GM23248 (cell line): ENCODE data around the gene FBXO44. TPM values are rescaled to one million over a fixed set of nuclear protein-coding genes. Genes with fewer than 3 reads are reported as not detected.

Source experiments
- DNase-seq: peaks from one replicate; pipeline ENCODE4 v3.0.0-alpha.2; 2015
- H2AFZ ChIP-seq: fragments of 200-600 bp; sonication (generic); 2 replicates; pipeline ENCODE4 v1.6.1; 2016; ENCODE audit warnings: antibody characterized with exemption
- H3F3A ChIP-seq: fragments of 200-600 bp; sonication (generic); 2 replicates; pipeline ENCODE4 v1.6.1; 2016; ENCODE audit warnings: mild to moderate bottlenecking, antibody characterized with exemption, mixed run types; ENCODE audit not compliant: insufficient read depth
- H3K27ac ChIP-seq: fragments of 200-600 bp; sonication (generic); 2 replicates; pipeline ENCODE4 v1.5.1; 2016; ENCODE audit warnings: mild to moderate bottlenecking
- H3K27me3 ChIP-seq: fragments of 200-600 bp; sonication (generic); replicated peaks from 2 replicates; pipeline ENCODE4 v1.6.1; 2016; ENCODE audit warnings: mild to moderate bottlenecking; ENCODE audit not compliant: insufficient read depth
- H3K36me3 ChIP-seq: fragments of 200-600 bp; sonication (generic); 2 replicates; pipeline ENCODE4 v1.6.1; 2016; ENCODE audit warnings: low read depth, mild to moderate bottlenecking
- H3K4me1 ChIP-seq: fragments of 200-600 bp; sonication (generic); 2 replicates; pipeline ENCODE4 v1.6.1; 2016; ENCODE audit warnings: mild to moderate bottlenecking; ENCODE audit not compliant: insufficient read depth
- H3K4me2 ChIP-seq: fragments of 200-600 bp; sonication (generic); one replicate; pipeline ENCODE4 v1.6.1; 2016; ENCODE audit warnings: mild to moderate bottlenecking; ENCODE audit not compliant: unreplicated experiment
- H3K4me3 ChIP-seq: fragments of 200-600 bp; sonication (generic); 2 replicates; pipeline ENCODE4 v1.5.1; 2016; ENCODE audit warnings: mild to moderate bottlenecking
- H3K79me2 ChIP-seq: fragments of 200-600 bp; sonication (generic); 2 replicates; pipeline ENCODE4 v1.6.1; 2016; ENCODE audit warnings: mild to moderate bottlenecking; ENCODE audit not compliant: insufficient read depth
- H3K9ac ChIP-seq: fragments of 200-600 bp; sonication (generic); 2 replicates; pipeline ENCODE4 v1.6.1; 2016; ENCODE audit warnings: mild to moderate bottlenecking
- H3K9me2 ChIP-seq: fragments of 200-600 bp; sonication (generic); 2 replicates; pipeline ENCODE4 v1.6.1; 2016; ENCODE audit warnings: mixed run types, mild to moderate bottlenecking, moderate library complexity; ENCODE audit not compliant: insufficient read depth
- H3K9me3 ChIP-seq: fragments of 200-600 bp; sonication (generic); one replicate; pipeline ENCODE4 v1.6.1; 2017; ENCODE audit warnings: low read depth
- H4K20me1 ChIP-seq: fragments of 200-600 bp; sonication (generic); 2 replicates; pipeline ENCODE4 v1.6.0; 2016; ENCODE audit not compliant: insufficient read depth
- EZH2 ChIP-seq: fragments of 200-600 bp; sonication (generic); IDR thresholded peaks from 2 replicates; pipeline ENCODE4 v1.6.1; 2018; ENCODE audit warnings: antibody characterized with exemption, mild to moderate bottlenecking; ENCODE audit not compliant: insufficient read depth, poor library complexity, severe bottlenecking
- EZH2phosphoT487 ChIP-seq: fragments of 200-600 bp; sonication (generic); IDR thresholded peaks from 2 replicates; pipeline ENCODE4 v1.6.1; 2018; ENCODE audit warnings: antibody characterized with exemption, moderate library complexity, mild to moderate bottlenecking, low read depth; ENCODE audit not compliant: insufficient read depth
- WGBS, 2 experiments: methylation state at CpG; one replicate each; pipeline ENCODE4 v1.1.6; 2015 to 2017; ENCODE audit warnings: low lambda C conversion rate in 2 of 2, low coverage in 1 of 2; ENCODE audit errors: missing lambda C conversion rate in 2 of 2; 5-methylcytosine and 5-hydroxymethylcytosine counted together
- in situ Hi-C: fragments of 300-500 bp; cut with MboI; formaldehyde crosslinking; loops from 2 replicates; pipeline ENCODE4 v1.15.0; 2020
- polyA plus RNA-seq: library from polyadenylated mRNA; unstranded; fragments of >200 nt; fragmentation: Nextera tagmentation; extraction: Ambion mirVana; gene quantifications from 2 replicates; pipeline ENCODE4 v1.2.1, GENCODE V29; 2016
- total RNA-seq: library from RNA; depleted of rRNA; stranded (reverse); fragments of >200 nt; shearing (Covaris generic); gene quantifications from 2 replicates; pipeline ENCODE4 v1.2.3, GENCODE V29; 2014

FBXO44 gene
- total and polyA plus RNA-seq, 2 experiments from 2014 or later, result 19.4 to 20.6 TPM

- Histone ChIP-seq H3K9me2 (no peaks in the 10 kb centered on the region), H3F3A (no peaks in the 10 kb centered on the region), H3K9me3 (no peaks in the 10 kb centered on the region), H3K27ac (no peak overlapping the region), H3K36me3 (no peaks in the 10 kb centered on the region), H3K4me3 (no peak overlapping the region), H3K4me2 (no peak overlapping the region), H3K4me1 (peaks cover 13% of the 10 kb centered on the region), H3K9ac (no peak overlapping the region), H3K79me2 (no peaks in the 10 kb centered on the region), H2AFZ (no peak overlapping the region), H4K20me1 (no peaks in the 10 kb centered on the region), H3K27me3 (peaks cover 23% of the 10 kb centered on the region)
- 0% methylated on average over 6 of the region's 6 CpGs for WGBS, 2 experiments
- DNase-seq, result peak; percentile 95
- TF ChIP-seq EZH2phosphoT487 (no peak), EZH2 (no peak)
- in situ Hi-C loops, result no loop called here
These were observed 38.4 kb downstream of the FBXO44 start for GRCh38 chr1:11693024-11693590.

GRCh38 chr1:11693917-11694316 lies 39.2 kb downstream of the FBXO44 start:
- no peaks in the 10 kb centered on the region for H3K79me2 ChIP-seq
- peaks cover 30% of the 10 kb centered on the region for H3K27me3 ChIP-seq
- no peak overlapping the region for H3K27ac ChIP-seq
- H3K9me2 ChIP-seq, result no peaks in the 10 kb centered on the region
- in situ Hi-C loops, result no loop called here
- TF ChIP-seq EZH2phosphoT487 (no peak), EZH2 (no peak)
- H3K9ac ChIP-seq, result no peak overlapping the region
- no peaks in the 10 kb centered on the region for H4K20me1 ChIP-seq
- 62 to 67% methylated on average over 5 of the region's 5 CpGs for WGBS, 2 experiments
- H3K4me2 ChIP-seq, result no peak overlapping the region
- peaks cover 13% of the 10 kb centered on the region for H3K4me1 ChIP-seq
- H3K4me3 ChIP-seq, result no peak overlapping the region
- no peak overlapping the region for H2AFZ ChIP-seq
- H3F3A ChIP-seq, result no peaks in the 10 kb centered on the region
- H3K36me3 ChIP-seq, result no peaks in the 10 kb centered on the region
- H3K9me3 ChIP-seq, result no peaks in the 10 kb centered on the region
- DNase-seq, result no peak

- no peak overlapping the region for H3K4me2 ChIP-seq
- H3K79me2 ChIP-seq, result no peaks in the 10 kb centered on the region
- WGBS, 2 experiments, result 73 to 74% methylated on average over 6 of the region's 6 CpGs
- H3K4me1 ChIP-seq, result peaks cover 13% of the 10 kb centered on the region
- H3K9me2 ChIP-seq, result no peaks in the 10 kb centered on the region
- H4K20me1 ChIP-seq, result no peaks in the 10 kb centered on the region
- DNase-seq, result no peak
- no peak overlapping the region for H2AFZ ChIP-seq
- peaks cover 19% of the 10 kb centered on the region for H3K27me3 ChIP-seq
- no peak for TF ChIP-seq EZH2phosphoT487
- TF ChIP-seq EZH2, result no peak
- H3F3A ChIP-seq, result no peaks in the 10 kb centered on the region
- H3K4me3 ChIP-seq, result no peak overlapping the region
- H3K9me3 ChIP-seq, result no peaks in the 10 kb centered on the region
- in situ Hi-C loops, result no loop called here
- no peak overlapping the region for H3K9ac ChIP-seq
- no peak overlapping the region for H3K27ac ChIP-seq
- no peaks in the 10 kb centered on the region for H3K36me3 ChIP-seq
These were observed 41.2 kb downstream of the FBXO44 start for GRCh38 chr1:11695861-11696260.

DNA sequence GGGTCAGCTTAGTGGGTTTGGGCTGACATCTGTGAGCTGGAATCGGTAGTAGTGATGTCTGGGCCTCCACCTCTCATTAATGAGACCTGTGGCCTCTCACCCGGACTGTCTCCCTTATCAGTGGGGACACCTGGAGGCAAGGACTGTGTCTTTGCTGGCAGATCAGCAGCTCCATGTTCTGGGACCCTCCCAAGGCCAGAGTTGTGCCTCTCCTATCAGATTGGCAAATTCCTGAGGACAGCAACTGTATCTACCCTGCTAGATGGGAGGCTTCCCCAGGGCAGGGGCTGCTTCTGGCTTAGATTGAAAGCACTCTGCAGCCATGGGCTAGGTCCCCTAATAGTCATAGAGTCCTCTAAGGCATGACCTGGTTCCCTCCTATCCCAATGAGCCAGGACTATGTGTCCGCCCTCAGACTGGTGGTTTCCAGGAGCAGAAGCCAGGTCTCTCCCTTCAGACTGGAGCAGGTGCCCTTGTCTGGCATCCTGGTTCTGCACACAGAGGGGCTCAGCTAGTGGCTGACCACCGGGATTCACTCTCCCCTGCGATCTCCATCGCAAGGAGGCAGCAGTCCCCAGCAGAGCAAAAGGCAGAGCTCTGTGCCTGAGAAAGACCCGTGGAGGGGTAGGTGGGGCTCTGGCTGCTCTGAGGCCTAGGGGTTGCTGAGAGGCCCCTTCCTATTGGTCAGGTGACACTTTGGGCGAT lies 42.7 kb downstream of the FBXO44 start:
- H3K9me2 ChIP-seq, result no peaks in the 10 kb centered on the region
- H3K4me1 ChIP-seq, result peaks cover 20% of the 10 kb centered on the region
- no peaks in the 10 kb centered on the region for H3F3A ChIP-seq
- H3K9me3 ChIP-seq, result no peaks in the 10 kb centered on the region
- in situ Hi-C loops, result no loop called here
- no peaks in the 10 kb centered on the region for H3K79me2 ChIP-seq
- H3K27ac ChIP-seq, result no peak overlapping the region
- H3K36me3 ChIP-seq, result no peaks in the 10 kb centered on the region
- no peak for DNase-seq
- peaks cover 18% of the 10 kb centered on the region for H3K27me3 ChIP-seq
- no peak overlapping the region for H3K4me2 ChIP-seq
- H3K9ac ChIP-seq, result no peak overlapping the region
- no peaks in the 10 kb centered on the region for H4K20me1 ChIP-seq
- H2AFZ ChIP-seq, result no peak overlapping the region
- TF ChIP-seq EZH2 (no peak), EZH2phosphoT487 (no peak)
- 70 to 75% methylated on average over 7 to 8 of the region's 8 CpGs for WGBS, 2 experiments
- H3K4me3 ChIP-seq, result no peak overlapping the region

DNA sequence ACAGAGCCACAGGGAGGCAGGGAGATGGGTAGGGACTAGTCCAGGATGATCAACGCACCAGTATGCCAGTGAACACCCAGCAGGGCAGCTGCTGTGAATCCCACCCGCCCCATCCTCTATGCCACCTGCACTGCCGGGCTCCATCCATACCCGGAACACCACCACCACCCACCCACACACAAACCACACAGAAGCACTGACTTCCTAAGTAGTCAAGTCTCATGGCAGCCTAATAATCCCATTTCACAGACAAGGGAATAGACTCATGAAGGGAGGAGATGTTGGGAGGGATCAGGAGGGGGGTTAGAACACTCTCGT lies 43.2 kb downstream of the FBXO44 start:
- Histone ChIP-seq H2AFZ (no peak overlapping the region), H3K9ac (no peak overlapping the region), H3K9me2 (no peaks in the 10 kb centered on the region), H3K9me3 (no peaks in the 10 kb centered on the region), H3K4me3 (no peak overlapping the region), H3K4me2 (no peak overlapping the region), H3K79me2 (no peaks in the 10 kb centered on the region), H4K20me1 (no peaks in the 10 kb centered on the region), H3F3A (no peaks in the 10 kb centered on the region), H3K4me1 (peaks cover 15% of the 10 kb centered on the region), H3K27me3 (peaks cover 22% of the 10 kb centered on the region), H3K27ac (no peak overlapping the region), H3K36me3 (no peaks in the 10 kb centered on the region)
- 64 to 71% methylated on average over 4 to 5 of the region's 5 CpGs for WGBS, 2 experiments
- in situ Hi-C loops, result no loop called here
- no peak for DNase-seq
- TF ChIP-seq EZH2phosphoT487, result no peak
